Measurements from ENCODE around the gene TFF1. TPM values are rescaled to one million over a fixed set of nuclear protein-coding genes. Genes with fewer than 3 reads are reported as not detected.

The TFF1 gene
- total RNA-seq, 1 donor from 2014 or later: not detected

DNA sequence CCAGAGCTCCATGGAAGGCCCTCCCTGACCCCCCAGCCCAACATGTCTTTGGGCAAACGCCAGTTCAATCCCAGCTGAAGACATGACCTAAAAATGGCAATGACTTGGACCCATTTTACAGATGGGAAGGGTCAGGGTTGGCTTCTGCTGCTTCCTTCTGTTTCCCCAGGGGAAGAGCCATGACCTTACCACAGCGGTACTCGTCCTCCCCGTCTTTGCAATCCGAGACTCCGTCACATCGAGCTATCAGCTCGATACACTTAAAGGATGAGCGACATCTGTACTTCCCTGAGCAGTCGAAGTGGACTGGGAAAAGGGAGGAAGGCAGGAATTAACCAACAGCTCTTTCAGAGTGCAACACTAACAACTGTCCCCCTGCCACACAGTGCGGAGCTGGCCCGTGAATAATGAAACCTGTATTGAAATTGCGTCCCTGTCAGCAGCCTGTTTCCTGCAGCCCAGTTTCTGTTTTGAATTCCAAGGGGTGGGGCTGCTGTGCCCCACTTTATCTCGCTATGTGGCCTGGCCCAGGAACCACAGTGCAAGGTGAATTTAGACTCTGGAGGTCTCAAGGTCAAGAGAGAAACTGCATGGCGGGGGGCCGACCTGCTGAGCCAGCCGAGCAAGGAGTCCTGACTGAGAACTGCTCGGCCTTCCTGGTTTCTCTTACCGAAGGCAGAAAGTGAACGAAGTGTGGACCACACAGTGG lies 22.6 kb upstream of the TFF1 start:
- intact Hi-C loops (cut with micrococcal nuclease): no loop called here
- peak overlapping the region; percentile 27 for H3K4me3 ChIP-seq
- H3K4me1 ChIP-seq: peaks cover 9% of the 10 kb centered on the region
- H3K36me3 ChIP-seq: no peaks in the 10 kb centered on the region
- DNase-seq: no peak
- H3K27me3 ChIP-seq (ENCODE audit: low read depth): peaks cover 4% of the 10 kb centered on the region
- TF ChIP-seq, protein P1, sequence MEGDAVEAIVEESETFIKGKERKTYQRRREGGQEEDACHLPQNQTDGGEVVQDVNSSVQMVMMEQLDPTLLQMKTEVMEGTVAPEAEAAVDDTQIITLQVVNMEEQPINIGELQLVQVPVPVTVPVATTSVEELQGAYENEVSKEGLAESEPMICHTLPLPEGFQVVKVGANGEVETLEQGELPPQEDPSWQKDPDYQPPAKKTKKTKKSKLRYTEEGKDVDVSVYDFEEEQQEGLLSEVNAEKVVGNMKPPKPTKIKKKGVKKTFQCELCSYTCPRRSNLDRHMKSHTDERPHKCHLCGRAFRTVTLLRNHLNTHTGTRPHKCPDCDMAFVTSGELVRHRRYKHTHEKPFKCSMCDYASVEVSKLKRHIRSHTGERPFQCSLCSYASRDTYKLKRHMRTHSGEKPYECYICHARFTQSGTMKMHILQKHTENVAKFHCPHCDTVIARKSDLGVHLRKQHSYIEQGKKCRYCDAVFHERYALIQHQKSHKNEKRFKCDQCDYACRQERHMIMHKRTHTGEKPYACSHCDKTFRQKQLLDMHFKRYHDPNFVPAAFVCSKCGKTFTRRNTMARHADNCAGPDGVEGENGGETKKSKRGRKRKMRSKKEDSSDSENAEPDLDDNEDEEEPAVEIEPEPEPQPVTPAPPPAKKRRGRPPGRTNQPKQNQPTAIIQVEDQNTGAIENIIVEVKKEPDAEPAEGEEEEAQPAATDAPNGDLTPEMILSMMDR (IDR thresholded peaks at IDR 0.05; ENCODE audit: borderline replicate concordance): no peak
- H3K9me3 ChIP-seq (replicated peaks): no peaks in the 10 kb centered on the region
- H3K27ac ChIP-seq (replicated peaks): no peak overlapping the region

DNA sequence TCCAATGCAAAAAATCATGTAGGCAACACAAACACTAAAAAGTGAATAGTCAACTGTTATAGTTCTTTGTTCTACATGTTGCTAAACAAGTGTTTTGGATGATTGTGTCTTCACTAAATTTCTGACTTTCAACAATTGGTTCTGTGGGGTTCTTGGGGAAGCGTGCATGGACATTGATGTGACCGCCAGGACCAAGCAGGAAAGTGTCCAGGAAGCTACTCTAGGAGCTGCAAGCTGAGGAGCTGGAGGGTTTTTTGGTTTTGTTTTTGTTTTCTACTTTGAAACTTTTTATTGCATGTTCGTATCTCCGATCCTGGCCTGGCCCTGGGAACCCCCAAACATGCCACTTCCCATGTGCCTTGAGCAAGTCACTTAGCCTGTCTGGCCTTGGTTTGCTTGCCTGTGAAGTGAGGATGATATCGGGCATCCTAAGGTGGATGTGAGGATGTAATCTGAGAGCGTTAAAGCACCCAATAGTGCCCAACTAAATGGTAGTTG lies 21.6 kb upstream of the TFF1 start:
- Histone ChIP-seq H3K9me3 (replicated peaks) (no peaks in the 10 kb centered on the region), H3K4me3 (no peak overlapping the region), H3K36me3 (no peaks in the 10 kb centered on the region), H3K27me3 (ENCODE audit: low read depth) (peaks cover 14% of the 10 kb centered on the region), H3K27ac (replicated peaks) (no peak overlapping the region), H3K4me1 (peaks cover 9% of the 10 kb centered on the region)
- intact Hi-C loops (cut with micrococcal nuclease): no loop called here
- TF ChIP-seq, protein P1 (IDR thresholded peaks at IDR 0.05; ENCODE audit: borderline replicate concordance): no peak
- no peak for DNase-seq

DNA sequence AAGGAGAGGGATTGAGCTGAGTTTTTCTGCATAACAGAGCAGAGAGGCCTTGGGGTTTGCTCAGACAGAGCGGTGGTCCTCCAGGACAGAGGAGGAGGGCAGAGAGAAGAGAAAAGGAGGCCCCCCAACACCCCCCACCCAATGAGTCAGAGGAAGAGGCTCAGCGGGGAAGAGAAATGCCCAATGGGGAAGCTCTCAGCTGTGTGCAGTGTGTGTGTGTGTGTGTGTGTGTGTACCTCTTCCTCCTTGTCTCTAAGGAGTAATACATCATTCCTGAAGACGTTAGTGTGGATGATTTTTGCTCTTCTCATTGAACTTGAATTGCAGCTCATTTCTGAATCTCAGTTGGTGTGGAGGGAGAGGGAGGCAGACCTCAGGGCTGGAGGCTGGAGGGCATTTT lies 20.8 kb upstream of the TFF1 start:
- intact Hi-C loops (cut with micrococcal nuclease): no loop called here
- Histone ChIP-seq H3K4me1 (peaks cover 9% of the 10 kb centered on the region), H3K27me3 (ENCODE audit: low read depth) (peaks cover 20% of the 10 kb centered on the region), H3K36me3 (no peaks in the 10 kb centered on the region), H3K27ac (replicated peaks) (no peak overlapping the region), H3K4me3 (no peak overlapping the region), H3K9me3 (replicated peaks) (peaks cover 6% of the 10 kb centered on the region)
- TF ChIP-seq, protein P1 (IDR thresholded peaks at IDR 0.05; ENCODE audit: borderline replicate concordance): no peak
- DNase-seq: no peak

DNA sequence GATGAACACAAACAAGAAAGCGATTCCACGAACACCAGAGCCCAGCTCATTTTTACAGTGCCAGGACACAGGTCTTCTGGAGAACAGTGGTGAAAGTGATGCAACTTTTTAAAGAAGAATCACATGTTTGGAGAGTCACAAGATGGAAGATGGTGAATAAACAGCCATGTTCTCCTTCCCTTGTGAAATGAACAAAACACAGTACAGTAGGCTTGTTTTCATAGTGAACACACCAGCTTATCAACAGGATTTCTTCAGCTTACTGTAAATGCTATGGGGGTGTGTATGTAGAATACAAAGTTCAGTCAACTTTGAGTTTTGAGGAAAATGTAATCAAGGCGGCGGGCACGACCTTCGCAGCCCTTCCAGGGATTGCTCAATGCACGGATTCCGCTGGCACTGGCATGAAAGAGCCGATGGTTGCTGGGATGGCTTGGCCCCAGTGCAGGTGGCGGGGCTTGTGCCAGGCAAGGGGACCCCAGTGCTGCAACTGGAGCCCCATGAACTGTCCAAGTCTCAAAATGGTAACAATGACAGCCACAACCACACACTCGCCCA lies 19.8 kb upstream of the TFF1 start:
- Histone ChIP-seq H3K36me3 (no peaks in the 10 kb centered on the region), H3K27me3 (ENCODE audit: low read depth) (peaks cover 20% of the 10 kb centered on the region)

DNA sequence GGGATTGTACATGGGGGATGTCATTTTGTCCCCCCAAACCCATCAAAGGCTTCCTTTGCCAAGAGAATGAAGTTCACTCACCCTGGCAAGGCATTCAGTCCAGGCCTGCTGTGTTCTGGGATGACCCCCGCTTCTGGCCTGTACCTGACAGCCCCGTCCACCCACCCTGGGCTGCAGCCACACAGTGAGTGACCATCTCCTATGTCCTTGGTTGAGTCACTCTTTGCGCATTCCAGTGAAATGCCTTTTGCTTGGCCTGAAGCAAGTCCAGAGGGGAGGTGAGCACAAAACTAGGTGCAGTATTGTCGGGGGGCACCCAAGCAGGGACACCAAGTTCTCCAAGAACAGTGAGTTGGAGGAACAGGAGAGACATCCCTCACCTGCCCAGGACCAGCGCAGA lies 19.3 kb upstream of the TFF1 start:
- no peak overlapping the region for H3K27ac ChIP-seq (replicated peaks)
- peaks cover 22% of the 10 kb centered on the region for H3K27me3 ChIP-seq (ENCODE audit: low read depth)
- no peak for DNase-seq
- no peaks in the 10 kb centered on the region for H3K36me3 ChIP-seq
- peaks cover 19% of the 10 kb centered on the region for H3K9me3 ChIP-seq (replicated peaks)
- no peak overlapping the region for H3K4me3 ChIP-seq
- TF ChIP-seq, protein P1 (IDR thresholded peaks at IDR 0.05; ENCODE audit: borderline replicate concordance): no peak
- peaks cover 9% of the 10 kb centered on the region for H3K4me1 ChIP-seq
- intact Hi-C loops (cut with micrococcal nuclease): no loop called here

More for the DNA sequence above, 19.8 kb upstream of the TFF1 start:
- no peak overlapping the region for H3K27ac ChIP-seq (replicated peaks)
- peaks cover 9% of the 10 kb centered on the region for H3K4me1 ChIP-seq
- no peak overlapping the region for H3K4me3 ChIP-seq
- DNase-seq: no peak
- intact Hi-C loops (cut with micrococcal nuclease): no loop called here
- peaks cover 16% of the 10 kb centered on the region for H3K9me3 ChIP-seq (replicated peaks)
- TF ChIP-seq, protein P1 (IDR thresholded peaks at IDR 0.05; ENCODE audit: borderline replicate concordance): no peak

All from left ventricle myocardium inferior (tissue), 1 donor.